GM21390 (cell line): Measurements from ENCODE around the gene ARHGAP25.

Source experiments
- ATAC-seq: cut with Tn5 transposase; IDR thresholded peaks from one replicate; pipeline ENCODE4 v1.9.1; 2021; ENCODE audit not compliant: unreplicated experiment

The ARHGAP25 gene

DNA sequence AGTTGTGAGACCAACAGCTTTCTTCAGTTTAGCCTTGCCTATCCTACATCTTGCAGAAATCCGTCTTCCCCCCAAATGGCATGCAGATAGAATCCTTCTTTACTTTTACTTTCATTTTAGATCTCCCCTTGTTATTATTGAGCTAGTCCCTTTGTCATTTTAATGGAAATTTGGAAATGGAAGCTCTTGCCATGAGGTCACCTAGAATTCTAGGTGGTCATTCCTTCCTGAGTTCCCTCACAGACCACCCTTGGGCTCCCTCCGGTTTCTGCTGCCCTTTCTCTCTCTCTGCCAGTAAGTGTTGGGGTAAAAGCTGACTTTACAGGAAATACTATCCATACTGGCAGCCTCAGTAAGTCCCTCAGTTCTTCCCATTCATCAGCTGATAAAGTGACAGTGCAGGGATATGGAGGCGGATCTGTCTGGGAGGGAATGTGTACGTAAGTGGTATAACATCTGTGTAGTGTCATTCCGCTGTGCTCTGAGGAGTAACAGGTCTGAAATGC, 30.2 kb downstream of the ARHGAP25 start:
- ATAC-seq, result no peak

DNA sequence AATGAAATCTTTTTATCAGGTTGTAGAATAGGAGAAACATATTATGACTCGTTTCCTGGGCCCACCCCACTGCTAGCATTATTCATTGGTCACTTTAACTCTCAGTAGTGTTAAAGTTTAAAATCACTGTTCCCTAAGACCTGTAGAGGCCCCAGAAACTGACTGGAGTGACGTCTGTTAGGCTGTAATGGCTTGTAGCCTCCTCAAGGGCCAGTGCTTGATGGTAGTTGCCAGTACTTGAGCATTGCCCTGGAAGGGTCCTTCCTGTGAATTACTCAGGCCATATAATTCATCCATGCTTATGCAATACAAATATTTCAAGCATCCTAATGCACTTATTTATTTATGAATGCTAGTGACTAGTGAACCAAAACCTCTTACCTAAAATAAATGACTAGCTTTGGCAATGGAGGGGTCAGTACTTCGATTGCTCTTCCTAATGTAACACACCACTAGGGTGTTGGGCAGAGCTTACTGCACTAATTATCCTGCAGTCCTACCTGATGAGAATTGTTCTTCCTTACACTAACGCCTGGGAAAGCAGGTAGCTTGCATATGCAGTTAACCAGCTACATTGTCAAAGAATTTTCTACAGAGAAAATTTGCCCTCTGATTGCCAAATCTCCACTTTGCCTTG, 31.2 kb downstream of the ARHGAP25 start:
- ATAC-seq, result no peak

DNA sequence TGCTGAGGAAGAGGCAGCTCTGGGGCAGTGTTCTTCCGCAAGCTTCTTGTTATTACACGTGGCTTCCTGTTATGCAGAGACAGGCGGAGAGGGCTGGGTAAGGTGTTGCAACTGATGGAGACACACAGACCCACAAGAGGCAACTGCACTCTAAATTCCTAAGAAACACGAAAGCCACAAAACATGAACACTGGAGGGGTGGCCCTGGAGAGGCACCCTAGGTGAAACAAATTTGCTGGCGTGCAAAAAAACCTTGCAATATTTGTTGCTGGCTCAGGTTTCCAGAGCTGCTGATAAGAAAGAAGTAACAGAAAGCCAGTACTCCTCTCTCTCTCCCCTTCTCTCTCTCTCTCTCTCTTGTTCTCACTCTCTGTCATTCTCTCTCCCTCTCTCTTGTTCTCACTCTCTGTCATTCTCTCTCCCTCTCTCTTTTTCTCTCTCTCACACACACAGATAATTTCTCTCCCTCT, 31.8 kb downstream of the ARHGAP25 start:
- ATAC-seq, result peak; percentile 40

DNA sequence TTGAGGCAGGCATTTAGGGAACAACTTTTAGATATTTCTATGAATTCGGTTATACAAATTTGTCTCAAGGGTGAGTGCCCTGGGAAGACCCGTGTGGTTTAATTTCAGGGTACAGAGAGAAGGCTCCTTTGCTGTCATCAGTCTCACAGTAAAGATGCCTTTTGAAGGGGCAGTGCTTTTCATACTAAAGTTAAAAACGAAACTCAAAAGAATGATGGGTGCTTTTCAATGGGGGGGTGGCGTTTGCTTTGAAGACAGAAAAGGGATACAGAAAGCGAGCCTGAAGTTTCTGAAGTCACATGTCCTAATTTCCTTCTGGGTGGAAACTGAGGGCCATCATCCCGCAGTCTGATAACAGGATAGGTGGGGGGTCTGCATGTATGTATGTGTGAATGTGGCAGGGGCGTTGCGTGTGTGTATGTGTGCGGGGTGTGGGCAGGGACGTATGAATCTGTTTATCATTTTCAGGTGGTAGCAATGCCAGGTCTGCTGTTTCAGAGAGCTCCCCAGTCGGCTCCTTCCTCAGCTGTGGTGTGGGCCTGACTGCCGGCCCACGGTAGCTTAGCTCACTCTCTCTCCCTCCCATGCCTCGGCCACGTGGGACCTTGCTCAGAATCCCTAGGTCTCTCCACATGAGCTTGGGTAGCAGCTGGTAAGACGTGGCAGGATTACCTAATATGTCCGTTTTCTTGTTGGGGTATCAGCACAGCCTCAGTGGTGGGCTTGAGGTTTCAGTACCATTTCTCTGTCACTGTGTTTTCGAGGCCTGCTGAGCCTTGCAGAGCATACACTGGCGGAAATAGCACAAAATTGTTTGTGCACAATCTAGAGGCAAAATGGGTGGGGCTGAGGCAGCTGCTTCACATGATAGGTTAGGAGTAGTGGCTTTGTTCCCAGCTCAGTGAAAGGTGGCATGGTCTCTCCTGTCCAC, 32.7 kb downstream of the ARHGAP25 start:
- peak; percentile 50 for ATAC-seq

DNA sequence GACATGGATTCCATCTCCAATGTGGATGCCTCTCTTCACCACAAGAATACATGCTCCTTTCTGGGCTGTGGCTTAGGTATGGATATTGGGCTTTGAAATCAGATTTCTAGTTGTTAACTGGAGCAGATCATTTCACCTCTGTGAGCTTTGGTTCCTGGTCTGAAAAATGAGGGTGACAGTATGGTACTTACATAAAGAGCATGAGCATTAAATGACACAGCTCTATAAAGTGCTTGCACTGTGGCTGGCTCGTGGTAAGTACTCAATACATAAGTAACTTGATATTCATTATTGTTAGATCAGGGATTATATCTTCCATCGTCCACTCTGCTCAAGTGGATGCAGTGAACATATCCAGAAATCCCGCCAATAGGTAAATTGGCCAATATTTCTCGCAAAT, 33.4 kb downstream of the ARHGAP25 start:
- ATAC-seq, result no peak

DNA sequence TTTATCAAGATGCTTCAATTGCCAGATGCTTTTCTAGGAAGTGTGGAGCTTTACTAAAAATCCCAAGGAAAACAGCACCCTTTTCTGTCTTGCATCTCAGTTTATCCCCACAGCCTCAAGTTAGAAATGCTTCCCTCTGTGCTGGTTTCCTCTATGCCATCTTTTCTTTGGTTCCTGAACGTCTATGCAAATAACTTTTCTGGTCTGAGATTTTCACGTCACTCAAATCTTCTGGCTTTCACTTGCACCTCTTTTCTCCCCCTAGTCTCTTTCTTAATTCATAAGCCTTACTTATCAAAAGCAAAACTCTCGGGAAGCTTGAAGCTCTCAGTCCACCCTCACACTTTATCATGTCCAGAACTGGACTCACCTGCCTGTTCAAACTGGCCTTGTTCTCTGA, 33.9 kb downstream of the ARHGAP25 start:
- no peak for ATAC-seq

DNA sequence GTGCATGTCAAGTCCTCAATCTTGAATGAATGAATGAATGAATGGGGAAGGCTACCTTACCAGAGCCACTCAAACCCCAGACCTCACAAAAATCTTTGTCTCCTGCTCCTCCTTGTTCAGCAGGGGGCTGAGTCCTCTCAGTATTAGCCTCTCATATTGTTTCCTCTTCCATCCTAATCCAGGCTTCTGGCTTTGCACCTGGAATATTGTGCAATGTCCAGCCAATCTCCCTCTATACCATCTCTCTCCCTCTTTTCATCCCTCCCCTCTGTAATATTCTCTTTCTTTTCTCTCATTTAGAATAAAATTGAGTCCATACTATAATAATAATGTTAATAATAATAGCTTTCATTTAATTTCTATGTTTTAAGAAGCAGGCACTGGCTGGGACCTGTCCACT, 34.3 kb downstream of the ARHGAP25 start:
- no peak for ATAC-seq

DNA sequence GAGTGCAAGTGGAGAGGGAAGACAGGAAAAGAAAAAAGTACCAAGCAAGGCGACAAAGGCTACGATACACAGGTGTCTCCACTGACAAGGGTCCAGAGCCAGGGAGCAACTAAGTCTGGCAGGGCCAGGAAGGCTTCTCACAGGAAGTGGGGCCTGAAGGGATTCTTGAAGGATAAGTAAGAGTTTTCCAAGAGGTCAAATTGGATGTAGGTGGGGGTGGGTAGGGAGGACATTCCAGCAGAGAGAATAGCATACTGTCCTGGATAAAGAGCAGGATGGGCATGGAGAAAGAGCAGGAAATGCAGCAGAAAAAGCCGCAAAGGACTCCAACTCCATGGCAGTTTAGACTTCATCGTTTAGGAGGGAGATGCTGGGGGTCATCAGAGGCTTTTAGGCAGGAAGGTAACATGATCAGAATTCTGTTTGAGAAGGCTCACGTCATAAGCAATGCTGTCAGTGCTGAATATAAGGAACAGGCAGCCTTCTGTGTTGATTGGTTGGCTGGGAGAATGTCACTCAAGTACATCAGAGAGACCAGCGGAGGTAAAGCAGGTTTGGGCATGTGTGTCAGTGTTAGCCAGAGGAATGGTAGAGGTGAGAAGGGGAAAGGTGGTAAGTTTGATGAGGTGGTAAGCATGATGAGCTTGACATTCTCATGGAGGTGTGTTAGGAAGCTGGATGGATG, 35.1 kb downstream of the ARHGAP25 start:
- no peak for ATAC-seq

DNA sequence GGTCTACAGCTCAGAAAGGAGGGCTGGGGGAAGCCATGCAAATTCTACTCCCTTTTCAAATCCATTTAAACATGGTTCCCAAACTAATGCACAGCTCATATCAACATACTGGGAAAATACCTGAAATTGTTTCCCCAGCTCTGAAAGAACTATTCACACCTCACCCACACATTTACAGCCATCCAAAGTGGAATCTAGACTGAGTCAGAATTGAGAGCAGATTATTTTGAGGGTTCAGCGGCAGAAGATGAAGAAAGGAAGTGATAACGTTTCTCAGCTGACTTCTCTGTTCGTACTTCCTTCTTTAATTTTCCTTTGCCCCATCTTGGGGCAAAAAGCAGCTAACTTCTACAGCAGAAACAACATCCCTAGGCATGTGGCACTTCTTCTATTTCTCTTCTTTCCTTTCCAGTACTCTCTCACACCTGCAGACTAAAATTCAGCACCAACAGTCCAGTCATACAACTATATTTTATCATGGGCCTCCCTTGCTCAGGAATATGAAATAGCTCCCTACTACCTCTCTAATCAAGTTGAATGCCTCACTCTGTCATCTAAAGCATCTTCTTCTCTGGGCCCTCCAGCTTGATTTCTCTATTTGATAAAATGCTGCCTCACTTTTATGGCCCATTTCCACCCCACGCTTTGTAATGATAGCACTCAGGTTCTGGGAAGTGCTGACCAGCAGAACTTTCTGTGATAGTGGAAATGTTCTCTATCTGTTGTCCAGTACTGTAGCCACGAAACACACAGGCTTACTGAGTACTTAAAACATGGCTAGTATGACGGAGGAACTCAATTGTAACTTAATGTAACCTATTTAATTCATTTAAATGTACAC, 35.9 kb downstream of the ARHGAP25 start:
- ATAC-seq, result no peak

DNA sequence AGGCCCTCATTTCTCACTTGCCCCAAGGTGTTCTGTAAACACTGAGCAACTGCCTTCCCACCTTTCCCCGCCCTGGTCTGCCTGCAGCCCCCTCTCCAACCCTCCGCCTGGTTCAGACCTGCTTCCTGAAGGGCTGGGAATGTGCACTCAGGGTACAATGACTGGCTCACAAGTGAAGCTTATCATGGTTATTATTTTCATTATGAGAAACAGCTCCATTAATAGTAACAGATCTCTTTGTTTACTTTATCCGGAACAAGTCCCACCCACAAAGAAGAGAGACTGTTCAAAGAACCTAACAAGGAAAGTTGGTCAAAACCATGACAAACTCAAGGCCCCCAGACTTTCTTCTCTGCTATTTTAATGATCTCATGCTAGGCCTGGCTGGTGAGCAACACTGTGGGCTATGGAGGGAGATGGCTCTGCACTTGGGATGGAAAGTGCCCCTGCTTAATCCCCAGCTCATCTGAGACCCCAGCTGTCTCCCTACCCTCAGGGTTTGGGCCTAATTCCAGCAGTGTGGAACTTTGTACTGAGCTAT, 36.7 kb downstream of the ARHGAP25 start:
- no peak for ATAC-seq

DNA sequence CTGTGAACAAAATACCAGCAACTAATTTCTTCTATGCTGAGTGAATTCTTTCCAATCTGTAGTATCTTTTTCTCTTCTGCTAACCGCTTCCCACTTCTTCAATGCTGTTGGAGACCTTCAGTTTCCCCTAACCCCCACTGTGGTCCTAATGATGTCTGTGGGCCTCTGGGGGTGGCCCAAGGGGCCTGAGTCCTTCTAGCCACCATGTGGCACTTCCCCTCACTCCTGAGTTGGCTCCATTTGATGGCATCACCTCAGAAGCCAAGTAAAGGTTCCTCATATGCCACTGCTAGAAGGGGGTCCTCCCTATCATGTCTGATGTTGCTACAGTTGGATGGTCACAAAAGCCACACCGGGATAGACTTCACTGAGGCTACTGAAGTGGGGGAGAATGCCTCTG, 37.5 kb downstream of the ARHGAP25 start:
- no peak for ATAC-seq

DNA sequence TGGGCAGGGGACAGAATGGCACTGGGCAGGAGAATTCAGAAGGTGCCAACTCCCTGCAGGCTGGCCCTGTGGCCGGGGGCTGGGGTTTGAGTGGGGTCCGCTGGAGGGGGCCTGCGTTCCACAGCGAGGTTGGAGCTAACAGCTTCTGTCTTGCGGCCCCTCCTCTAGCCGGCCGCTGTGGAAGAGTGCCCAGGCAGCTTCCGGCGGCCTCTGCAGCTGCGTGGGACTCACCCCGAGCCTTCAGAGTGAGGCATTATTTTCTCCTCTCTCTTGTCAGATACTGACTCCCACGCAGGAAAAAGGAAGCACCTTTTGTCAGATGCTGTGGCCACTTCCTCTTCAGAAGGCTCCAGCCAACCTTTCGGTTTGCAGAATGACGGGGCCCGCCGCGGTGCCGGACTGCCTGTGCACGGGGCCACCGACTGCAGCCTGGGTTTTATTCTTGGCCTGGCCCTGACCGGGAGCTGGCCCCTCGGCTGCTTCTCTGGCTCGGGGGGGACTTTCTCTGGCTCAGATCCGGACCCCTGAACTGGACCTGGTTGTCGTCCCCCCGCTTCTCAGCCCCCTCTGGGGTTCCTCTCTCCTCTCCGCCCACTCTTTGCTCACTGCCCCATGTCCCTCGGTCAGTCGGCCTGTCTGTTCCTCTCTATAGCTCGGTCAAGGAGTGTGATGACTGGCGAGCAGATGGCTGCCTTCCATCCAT, 40.1 kb downstream of the ARHGAP25 start:
- ATAC-seq, result peak; percentile 93

DNA sequence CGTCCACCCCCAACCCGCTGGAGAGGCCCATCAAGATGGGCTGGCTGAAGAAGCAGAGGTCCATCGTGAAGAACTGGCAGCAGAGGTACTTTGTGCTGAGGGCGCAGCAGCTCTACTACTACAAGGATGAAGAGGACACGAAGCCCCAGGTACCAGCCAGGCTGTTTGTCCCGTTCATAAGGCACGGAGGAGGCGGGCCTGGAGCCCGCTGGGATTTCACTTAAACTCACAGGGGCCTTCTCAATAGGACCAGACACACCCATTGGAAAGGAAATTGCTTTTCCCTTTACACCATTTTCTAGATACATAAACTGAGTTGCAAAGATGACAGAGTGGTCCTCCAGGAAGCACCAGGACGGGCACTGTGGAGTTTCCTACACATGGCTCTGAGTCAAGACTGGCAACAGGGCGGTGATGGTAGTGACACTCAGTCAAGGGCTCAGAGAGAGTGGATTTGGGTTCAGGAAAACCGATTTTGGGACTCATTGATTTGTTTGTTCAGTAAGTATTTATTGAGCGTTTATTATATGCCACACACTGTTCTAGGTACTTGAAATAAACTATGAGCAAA, 40.7 kb downstream of the ARHGAP25 start:
- ATAC-seq, result peak; percentile 1

DNA sequence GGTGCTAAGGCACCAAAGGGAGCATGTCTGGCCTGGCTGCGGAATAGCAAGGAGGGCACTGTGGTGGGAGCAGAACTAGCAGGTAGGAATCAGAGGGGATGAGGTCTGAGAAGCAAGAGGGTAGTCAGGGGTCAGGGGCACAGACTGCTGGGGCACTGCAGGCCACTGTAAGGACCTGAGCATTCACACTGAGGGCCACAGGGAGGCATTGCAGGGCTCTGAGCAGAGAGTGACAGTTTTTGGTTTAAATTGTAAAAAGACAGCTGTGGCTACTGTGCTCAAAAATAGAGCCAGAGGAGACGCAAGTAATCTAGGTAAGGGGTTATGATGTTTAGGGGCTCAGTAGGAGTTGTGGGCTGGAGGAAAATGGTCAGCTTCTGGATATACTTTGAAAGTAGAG, 41.5 kb downstream of the ARHGAP25 start:
- ATAC-seq, result no peak

DNA sequence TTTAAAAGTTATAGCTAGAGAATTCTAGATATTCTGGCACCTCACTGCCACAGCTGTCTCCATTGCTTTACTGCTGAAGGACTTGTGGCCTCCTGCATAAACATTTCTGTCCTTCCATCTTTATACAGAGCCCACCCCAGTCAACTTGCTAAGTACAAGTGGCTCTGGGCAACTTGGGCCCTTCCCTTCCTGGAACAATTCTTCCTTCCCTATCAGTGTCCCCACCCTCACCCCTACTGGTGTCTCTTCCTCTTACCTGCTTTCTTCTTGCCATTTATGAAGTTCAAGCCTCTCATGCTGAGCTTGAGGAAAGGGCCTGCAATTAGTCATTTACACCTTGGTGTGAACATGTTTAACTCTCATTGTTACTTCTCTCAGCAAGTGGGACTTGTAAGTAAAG, 45.0 kb downstream of the ARHGAP25 start:
- no peak for ATAC-seq

DNA sequence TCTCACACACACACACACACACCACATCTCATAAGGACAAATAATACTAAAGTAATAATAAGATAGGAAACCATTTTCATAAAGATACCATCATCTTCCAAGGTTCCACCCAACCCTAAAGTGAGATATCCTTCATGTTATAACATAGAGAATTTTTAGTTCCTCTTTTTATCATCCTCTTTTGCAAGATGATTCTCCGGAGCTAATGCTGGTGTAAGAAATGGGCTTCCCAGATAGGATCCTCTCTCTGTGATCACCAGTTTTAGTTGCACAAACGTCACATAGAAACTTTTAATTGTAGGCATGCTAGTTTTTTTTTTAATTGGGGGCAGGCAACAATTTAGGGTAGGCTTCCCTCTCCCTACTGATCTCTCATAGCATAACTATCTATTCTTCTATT, 49.6 kb downstream of the ARHGAP25 start:
- ATAC-seq, result no peak

DNA sequence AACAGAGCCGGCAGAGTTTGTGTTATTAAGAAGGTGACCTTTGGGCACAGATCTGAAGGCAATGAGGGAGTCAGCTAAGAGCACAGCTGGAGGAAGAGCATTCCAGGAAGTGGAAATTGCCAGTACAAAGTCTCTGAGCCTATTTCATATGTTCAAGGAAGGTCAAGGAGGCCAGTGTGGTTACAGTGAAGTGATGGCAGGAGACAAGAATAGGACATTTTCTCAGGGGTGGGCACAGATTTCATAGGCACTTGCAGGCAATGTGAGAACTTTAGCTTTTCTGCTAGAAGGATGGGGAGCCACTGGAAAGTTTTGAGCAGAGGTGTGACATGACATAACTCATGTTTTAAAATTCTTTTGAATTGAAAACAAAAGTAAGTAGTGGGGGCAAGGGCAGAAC, 50.3 kb downstream of the ARHGAP25 start:
- ATAC-seq, result no peak

DNA sequence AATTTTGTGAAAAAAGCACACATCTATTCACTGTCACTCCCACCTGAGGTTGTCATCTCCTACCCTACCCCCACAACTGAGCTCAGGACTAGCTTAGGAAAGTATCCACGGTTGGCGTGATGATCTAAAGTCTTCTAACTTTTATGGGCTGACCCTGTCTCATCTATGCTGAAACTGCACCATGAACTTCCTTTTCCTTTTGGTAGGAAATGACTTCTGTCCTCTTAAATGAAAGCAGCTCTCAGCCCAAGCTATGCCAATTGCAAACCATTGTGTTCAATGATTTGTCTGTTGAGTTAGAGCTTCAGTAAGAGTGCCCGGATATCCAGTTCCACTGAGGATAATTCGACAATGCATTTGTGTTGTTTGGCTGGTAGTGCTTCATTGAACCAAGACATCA, 52.7 kb downstream of the ARHGAP25 start:
- no peak for ATAC-seq

DNA sequence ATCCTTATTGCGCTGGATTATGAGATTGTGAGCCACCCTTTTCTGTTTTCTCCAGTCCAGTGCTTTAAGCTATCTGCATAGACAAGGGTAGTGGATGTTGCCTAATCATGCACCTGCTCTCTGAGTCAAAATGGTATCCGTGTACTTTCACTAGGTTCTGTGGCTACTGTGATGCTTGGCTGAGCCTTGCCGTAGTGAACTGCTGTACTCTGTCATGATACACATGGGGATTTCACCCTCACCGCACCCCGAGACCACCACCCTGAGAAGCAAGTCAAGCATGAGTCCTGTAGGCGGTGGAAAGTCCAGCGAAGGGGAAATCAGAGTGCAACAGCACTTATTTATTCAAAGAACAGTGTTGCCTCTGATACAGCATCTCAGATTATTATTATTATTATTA, 55.0 kb downstream of the ARHGAP25 start:
- ATAC-seq, result peak; percentile 100
